HTR-8/SVneo (cell line): ENCODE results near the gene TNPO3.

Experiments used
- DNase-seq: peaks from one replicate; pipeline ENCODE4 v3.0.0; 2011; ENCODE audit warnings: low spot score, mixed read lengths; ENCODE audit not compliant: insufficient read length
- FAIRE-seq: peaks from 2 replicates; lab custom pipeline; 2011; peaks lifted over from hg19 to GRCh38; lab: Jason Lieb, UNC

The TNPO3 gene

DNA sequence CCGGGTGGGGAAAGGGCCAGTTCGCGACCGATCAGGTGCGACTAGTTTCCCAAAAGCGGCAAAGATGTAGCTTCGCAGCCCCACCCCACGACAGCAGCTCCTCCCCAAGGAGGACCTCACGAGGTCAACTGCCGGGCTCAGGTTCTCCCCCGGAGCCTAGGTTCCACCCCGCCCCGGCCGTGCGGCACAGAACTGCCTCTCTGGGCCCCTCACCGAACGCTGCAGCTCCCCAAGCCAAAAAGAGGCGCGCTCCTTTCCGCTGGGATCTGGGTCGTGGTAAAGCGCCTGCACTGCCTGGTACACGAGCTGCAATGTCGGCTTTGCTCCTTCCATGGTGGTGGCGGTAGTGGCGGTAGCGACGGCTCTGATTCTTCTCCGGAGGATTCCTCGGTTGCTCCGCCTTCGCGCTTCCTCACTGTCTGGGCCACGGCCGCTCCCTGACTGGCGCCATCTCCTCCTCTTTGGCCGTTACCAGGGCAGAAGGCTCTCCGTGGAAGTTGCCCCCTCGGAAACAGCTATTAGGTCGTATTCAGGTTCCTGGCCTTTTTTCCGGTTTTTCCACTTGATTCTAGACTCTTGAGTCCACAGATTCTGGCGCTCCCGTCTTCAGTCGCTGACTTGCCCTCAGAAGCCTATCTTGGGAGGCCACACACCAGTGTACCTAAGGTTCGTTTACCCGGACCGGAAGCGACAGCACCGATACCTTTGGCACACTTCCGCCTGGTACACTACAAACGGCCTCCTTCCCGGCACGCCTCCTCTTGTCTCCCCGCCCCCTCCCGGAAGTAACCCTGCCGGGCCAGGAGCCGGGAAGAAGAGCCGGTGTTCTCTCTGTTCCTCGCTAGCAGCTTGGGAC lies at the start of gene TNPO3:
Gene TNPO3, minus strand, starts transcription at position 674 of the 856 bp plus-strand sequence. Its CDS starts 341 bp downstream, at position 333.
- FAIRE-seq (peak; percentile 83), DNase-seq (peak; percentile 92)

GRCh38 chr7:129103561-129104324 lies 48.8 kb upstream of the TNPO3 start:
- no peak for DNase-seq

DNA sequence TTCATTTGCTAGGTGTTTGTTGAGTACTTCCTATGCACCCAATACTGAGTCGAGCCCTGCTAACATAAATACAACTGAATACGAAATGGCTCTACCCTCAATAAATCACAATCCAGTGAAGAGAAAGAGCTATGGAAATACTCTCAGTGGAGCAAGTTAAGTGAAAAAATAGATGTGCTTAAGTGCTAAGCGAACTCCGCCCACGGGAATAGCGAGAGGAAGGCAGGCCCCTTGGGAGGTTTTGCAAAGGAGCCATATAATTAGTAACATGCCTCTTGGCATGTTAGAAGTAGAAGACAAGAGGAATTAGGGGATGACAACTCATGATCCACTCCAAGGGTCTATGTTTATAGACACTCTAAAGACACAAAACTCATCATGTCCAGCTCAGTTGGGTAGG lies 46.8 kb upstream of the TNPO3 start:
- no peak for DNase-seq
- FAIRE-seq, result no peak

More at GRCh38 chr7:129103561-129104324, 48.8 kb upstream of the TNPO3 start:
- FAIRE-seq, result no peak

GRCh38 chr7:129100827-129101166 lies 45.9 kb upstream of the TNPO3 start:
- DNase-seq, result no peak
- no peak for FAIRE-seq

DNA sequence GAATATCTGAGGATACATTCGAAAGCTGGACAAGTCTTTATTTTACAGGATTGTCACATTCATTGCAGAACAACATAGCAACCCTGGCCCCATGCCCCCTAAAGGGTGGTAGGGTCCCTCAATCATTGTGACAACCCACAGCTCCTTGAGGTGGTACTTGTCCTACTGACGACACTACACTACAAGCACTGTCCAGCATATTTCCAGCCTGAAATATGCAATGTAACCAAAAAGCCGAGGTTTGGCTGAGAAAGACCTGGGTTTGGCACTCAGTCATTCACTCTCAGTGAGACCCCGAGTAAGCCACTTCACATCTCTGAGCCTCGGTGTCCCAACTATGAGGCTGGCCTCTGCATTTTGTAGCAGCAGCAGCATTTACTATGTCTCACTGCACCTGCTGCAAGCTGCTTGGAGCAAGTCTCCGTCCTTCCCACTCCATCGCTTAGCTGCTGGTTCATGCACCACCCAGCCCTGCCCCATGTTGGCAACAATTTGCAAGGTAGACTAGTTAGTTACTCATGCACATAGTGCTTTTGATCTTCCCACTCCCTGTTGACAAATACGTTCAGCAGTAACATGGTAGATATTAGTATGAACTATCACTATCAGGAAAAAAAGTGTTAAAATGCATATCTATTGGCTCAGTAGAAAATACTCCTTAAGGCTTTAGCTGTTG lies 43.6 kb upstream of the TNPO3 start:
- FAIRE-seq (no peak), DNase-seq (no peak)

DNA sequence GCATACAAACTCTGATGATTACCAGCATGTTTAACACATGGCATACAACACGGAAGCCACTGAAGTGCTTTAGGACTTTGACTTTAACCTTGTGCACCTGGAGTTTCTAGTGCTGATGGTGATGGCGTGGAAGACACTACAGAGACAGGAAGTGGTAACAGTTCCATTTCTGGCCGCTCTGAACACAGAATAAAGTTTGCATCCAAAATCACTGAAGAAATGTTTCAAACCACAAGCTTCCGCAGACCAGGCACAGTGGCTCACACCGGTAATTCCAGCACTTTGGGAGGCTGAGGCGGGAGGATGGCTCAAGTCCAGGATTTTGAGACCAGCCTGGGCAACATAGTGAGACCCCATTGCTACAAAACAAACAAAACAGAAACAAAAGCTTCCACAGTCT lies 40.3 kb upstream of the TNPO3 start:
- FAIRE-seq (no peak), DNase-seq (no peak)

- DNase-seq, result no peak
- FAIRE-seq, result no peak
Measured at GRCh38 chr7:129094501-129094900, 39.6 kb upstream of the TNPO3 start.

GRCh38 chr7:129093867-129094456 lies 39.1 kb upstream of the TNPO3 start:
- DNase-seq (no peak), FAIRE-seq (no peak)

DNA sequence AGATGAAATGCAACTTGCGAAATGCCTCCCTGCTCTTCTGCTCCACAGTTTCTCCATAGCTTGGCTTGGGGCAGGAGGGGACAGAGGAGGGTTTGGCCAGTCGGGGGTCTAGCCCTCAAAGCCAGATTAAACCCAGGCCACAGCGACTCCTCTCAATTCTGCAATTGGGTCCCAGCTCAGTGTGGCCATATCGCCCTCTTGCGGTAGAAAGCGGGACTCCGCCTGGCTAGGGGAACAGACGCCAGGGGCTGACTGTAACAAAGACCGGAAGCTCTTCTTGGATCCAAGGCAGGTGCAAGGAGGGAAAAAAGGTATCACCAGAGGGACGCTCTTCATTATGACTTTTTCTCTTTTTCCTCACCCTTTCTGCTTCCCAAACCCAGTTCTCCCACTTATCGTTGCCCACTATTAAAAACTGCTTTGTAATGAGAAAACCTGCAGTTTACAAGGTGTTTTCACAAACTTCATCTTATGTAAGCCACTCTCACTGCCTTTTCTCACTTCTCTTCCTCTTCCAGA lies 36.6 kb upstream of the TNPO3 start:
- DNase-seq (peak; percentile 73), FAIRE-seq (no peak)

DNA sequence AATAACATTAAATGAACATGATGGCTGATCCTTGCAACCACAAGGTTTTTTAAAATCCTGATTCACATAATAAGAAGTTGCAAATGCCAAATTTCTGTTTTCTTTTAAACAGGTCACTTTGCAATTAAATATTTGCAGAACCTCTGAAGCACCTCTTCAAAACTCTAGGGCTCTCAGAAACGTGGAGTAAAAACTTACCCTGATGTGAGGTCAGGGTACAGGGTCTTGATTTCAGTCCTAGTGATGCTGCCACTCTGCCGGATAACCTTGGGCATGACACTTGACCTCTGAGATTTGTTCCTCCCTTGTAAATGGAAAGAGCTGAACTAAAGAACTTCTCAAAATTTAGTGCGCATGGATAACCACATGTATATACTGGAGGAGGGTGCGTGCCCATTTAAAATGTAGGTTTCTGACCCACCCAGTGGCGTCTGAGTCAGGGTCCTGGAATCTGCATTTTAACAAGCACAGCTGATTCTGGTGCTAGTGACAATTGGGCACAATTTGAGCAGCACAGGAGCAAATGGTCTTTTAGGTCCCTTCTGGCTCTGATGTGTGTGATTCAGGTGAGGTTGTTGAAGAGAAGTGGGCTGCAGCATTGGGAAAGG lies 35.5 kb upstream of the TNPO3 start:
- FAIRE-seq (no peak), DNase-seq (no peak)

- DNase-seq (no peak), FAIRE-seq (no peak)
Measured at GRCh38 chr7:129089521-129090212, 34.8 kb upstream of the TNPO3 start.

GRCh38 chr7:129084801-129085551 lies 30.1 kb upstream of the TNPO3 start:
- no peak for DNase-seq
- FAIRE-seq, result no peak

DNA sequence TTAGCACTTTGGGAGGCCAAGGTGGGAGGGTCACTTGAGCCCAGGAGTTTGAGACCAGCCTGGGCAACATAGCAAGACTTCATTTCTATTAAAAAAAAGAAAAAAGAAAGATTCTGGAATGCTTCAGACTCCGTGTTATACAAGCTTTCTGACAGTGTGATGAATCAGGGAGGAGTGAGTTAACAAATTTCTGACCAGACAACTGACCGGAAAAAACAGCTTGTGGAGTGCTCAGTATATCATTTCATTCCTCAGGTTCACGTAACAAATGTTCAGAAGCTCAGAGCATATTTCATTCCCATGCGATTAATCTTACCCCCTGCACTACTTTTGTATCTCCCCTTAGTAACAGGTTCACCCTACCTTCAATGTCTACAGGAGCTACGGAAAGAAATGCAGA lies 28.6 kb upstream of the TNPO3 start:
- no peak for DNase-seq

GRCh38 chr7:129078455-129078854 lies 23.5 kb upstream of the TNPO3 start:
- FAIRE-seq, result no peak

More for the DNA sequence above, 28.6 kb upstream of the TNPO3 start:
- no peak for FAIRE-seq

GRCh38 chr7:129076886-129077285 lies 22.0 kb upstream of the TNPO3 start:
- no peak for FAIRE-seq
- DNase-seq, result no peak

More at GRCh38 chr7:129078455-129078854, 23.5 kb upstream of the TNPO3 start:
- no peak for DNase-seq

- FAIRE-seq (no peak), DNase-seq (no peak)
Measured at GRCh38 chr7:129074994-129075393, 20.1 kb upstream of the TNPO3 start.

GRCh38 chr7:129074361-129074871 lies 19.5 kb upstream of the TNPO3 start:
- FAIRE-seq, result no peak
- no peak for DNase-seq

GRCh38 chr7:129073738-129074137 lies 18.8 kb upstream of the TNPO3 start:
- FAIRE-seq (no peak), DNase-seq (no peak)
